HG02798 (cell line): Measurements from ENCODE around the gene ACAP3.

Experiments
- ATAC-seq: cut with Tn5 transposase; IDR thresholded peaks from one replicate; pipeline ENCODE4 v1.9.1; 2021; ENCODE audit warnings: mild to moderate bottlenecking; ENCODE audit not compliant: unreplicated experiment, poor library complexity

Gene ACAP3

DNA sequence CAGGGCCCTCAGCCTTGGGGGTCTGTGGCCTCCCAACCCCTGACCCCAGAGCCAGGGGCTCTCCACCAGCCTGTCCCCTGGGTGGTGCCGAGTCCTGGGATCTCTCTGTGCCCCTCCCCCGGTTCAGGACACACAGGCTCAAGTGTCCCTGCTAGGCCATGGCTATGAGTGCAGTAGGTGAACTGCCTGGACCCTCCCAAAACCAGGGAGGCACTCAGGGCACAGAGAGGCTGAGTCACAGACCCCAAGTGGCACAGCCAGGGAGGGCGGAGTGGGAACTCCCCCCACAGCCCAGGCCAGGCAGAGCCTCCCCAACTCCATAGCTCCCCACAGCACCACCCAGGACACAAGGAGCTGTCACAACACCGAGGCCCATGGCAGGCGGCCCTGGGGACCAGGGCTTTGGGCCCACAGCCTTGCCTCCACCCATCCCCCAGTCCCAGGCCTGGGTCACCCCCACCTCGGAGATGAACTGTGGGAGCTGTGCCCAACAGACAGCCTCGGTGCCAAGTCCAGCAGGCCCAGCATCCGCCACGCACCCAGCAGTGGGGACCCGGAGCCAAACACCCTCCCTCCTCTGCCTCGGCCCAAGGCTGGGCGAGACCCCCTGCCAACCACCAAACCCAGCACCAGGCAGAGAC is 38.2 kb upstream of the ACAP3 start:
- ATAC-seq = no peak

DNA sequence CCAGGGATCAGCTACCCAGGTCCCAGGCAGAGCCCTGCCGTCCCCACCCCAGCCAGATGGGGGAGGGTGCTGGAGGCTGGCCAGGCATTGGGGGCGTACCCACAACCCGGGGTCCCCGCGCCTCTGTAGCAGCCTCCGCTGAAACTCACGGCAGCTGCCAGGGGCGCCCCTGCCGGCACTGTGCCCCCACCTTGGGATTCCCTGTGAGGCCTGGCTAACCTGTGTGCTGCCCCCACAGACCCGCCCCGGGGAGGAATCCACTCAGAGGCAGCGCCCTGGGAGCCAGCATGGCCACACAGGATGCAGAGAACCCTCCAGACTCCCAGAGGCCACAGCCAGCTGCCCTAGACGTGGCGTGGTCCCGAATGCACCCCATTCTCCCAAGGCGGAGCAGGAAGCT is 37.7 kb upstream of the ACAP3 start:
- ATAC-seq = no peak

DNA sequence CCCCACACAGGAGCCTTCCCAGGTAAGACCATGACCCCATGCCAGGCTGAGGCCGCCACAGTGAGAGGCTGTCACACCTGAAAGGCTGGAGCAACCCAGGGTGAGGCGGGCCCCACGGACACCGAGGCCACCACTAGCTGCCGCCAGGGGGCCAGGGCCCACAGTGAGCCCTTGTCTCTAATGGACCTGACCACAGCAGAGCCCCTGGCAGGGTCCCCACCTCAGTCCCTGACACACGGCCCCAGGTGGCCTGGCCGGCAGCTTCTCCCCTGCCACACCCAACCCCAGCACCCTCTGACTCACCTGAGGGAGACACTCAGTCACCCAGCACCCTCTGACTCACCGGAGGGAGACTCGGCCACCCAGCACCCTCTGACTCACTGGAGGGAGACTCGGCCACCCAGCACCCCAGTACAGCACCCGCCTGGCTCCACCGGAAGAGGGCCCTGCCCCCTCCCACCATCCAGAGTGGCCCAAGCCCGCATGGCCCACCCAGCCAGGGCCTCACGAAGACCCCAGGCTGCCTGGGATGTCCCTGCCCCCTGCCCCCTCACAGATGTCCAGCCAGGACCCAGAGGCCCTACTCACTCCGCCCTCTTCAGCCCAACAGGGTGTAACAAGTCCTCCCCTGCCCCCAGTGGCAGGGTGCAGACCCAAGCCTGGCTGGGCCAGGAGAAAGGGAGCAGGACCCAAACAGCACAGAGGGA is 37.1 kb upstream of the ACAP3 start:
- ATAC-seq = no peak

DNA sequence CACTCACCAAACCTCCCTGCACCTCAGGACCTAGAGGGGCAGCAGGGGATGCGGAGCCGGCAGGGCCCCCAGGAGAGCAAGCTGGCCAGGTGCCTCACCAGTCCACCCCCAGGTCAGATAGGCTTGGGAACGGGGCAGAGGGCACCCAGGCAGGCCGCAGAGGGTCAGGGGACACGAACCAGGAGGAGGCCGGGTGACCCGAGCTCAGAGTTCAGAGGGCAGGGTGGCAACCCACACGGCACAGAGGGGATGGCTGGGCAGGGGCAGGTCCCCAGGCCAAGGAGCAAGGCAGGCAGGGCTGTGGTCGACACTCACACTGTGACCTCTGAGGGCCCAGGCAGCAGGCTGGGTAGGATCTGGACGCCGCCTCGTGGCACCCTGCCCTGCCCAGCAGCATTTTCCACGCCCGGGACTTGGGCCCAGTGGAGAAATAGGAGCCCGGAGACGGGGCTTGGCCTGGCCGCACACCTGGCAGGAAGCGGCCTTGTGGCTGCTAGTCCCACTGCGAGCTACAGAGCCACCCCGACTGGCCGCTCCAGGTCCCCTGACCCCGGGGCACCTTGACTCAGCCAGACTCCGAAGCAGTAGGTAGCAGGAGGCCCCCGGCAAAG is 36.2 kb upstream of the ACAP3 start:
- no peak for ATAC-seq

DNA sequence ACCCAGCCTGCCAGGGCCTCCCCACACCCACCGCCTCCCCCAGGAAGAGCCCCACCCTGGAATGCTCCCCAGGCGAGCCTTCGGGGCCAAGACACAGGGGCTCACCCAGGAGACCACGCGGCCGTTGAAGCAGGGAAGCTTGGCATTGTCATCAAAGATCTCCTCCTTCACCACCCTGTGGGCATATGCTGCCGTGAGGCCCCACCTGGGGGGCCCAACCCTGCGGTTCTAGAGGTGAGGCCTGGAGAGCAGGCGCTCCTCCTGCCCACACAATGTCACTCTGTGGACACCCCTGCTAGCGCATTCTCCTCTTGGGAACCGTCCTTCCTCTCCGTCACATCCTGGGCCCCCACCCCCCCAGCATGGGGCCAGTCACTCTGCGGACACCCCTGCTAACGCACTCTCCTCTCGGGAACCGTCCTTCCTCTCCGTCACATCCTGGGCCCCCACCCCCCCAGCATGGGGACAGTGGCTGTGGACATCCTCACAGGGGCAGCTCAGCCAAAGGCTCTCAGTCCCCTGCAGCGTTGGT is 34.9 kb upstream of the ACAP3 start:
- ATAC-seq = no peak

DNA sequence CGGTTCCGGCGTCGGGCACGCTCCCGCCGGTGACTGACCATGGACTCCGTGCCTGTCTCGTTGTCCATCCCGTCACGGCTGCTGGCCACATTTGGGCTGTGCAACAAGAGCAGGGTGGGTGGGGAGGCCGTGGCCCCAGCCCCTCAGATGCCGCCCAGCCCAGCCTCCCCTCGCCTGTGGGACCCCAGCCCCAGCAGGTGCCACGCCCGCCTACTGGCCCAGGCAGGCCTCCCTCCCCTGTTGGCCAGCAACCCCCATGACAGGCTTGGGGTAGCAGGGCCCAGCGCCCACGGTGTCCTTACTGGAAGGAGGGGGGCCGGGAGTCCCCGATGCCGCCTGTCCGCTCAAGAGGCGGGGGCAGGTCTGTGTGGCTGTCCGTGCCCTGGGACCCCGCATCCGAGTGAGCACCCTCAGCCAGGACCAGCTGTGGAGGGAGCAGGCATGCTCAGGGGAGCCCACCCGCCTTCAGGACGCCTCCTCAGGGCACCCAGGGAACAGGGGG is 34.4 kb upstream of the ACAP3 start:
- ATAC-seq = no peak

DNA sequence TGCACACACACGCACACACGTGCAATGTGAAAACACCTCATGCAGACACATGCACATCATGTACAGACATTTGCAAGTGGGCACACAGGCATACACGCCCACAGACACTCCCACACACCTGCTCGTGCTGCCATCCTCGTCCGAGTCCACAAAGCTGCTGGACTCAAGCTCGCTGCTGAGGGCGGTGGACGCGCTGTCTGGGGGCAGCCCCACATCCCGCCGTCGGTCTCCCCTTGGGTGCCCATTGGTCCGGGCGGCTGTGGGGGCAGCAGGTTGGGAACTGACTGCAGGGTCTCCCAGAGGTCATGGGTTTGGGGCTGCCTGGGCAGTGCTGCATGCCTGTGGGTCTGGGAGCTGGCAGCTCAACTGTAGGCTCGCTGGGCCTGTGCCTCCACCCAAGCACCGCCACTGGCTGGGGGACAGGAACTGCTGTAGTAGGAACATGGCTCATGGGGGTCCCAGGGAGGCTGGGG is 33.9 kb upstream of the ACAP3 start:
- no peak for ATAC-seq

DNA sequence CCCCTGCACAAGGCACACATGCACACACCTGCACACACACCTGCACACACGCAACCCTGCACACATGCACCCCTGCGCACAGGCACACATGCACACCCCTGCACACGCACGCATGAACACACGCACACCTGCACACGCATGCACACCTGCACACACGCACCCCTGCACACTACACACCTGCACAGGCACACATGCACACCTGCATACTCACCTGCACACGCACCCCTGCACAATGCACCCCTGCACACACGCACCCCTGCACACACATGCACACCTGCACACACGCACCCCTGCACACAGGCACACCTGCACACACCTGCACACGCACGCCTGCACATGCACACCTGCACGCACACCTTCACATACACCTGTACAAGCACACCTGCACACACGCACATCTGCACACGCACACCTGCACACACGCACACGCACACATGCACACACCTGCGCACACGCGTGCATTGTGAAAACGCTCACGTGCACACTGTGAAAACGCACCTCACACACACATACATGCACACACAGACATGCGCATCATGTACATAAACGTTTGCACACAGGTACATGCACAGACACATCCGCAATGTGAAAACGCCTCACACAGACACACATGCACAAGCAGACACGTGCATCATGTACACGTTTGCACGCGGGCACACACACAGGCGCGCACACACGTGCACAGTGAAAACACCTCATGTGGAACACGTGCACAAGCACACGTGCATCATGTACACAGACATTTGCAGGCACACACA is 33.2 kb upstream of the ACAP3 start:
- ATAC-seq = no peak

DNA sequence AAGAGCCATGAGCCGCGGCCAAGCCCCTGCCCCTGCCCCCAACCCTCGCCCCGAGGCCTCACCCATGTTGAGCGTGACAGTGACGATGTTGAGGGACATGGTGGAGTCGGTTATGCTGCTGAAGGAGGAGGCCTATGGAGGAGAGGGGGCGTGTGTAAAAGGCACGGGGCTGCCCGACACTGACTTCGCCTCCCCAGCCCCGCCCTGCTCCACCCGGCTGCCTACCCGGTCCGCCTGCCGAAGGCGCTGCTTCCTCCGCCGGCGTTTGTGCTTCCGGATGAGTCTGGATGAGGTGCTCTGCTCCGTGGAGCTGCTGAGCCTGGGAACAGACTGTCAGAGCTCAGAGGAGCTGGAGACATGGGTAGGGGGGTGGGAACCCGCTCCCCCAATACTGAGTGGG is 32.5 kb upstream of the ACAP3 start:
- no peak for ATAC-seq

DNA sequence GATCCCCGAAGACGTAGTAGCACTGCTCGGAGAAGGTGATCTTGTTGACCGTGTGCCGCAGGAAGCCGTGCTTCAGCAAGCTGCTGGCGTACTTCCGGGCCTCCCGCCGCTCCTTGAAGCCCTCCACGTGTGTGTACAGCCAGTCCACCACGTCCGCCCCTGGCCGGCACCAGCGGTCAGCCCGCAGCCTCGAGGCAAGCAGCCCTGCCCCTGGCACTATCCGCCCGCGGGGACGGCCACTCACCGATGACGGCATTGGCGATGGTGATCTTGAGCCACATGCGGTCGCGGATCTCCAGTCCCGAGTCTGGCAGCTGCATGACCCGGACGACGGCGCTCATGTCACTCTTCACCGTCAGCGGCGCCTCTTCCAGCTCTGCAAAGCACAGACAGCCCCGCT is 30.5 kb upstream of the ACAP3 start:
- ATAC-seq = no peak

DNA sequence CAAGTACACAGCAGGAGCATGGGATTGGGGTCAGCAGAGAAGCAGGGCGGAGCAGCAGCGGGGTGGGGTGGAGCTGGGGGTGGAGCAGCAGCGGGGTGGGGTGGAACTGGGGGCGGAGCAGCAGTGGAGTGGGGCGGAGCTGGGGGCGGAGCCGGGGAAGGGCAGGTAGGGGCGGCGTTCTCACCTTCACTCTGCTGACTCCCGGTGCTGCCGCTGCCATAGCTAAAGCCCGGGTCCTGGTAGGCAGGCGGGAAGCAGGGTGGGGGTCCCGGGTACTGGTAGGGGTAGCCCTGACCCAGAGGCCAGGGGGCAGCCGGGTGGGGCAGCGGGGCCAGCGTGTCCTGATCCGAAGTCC is 30.0 kb upstream of the ACAP3 start:
- no peak for ATAC-seq

DNA sequence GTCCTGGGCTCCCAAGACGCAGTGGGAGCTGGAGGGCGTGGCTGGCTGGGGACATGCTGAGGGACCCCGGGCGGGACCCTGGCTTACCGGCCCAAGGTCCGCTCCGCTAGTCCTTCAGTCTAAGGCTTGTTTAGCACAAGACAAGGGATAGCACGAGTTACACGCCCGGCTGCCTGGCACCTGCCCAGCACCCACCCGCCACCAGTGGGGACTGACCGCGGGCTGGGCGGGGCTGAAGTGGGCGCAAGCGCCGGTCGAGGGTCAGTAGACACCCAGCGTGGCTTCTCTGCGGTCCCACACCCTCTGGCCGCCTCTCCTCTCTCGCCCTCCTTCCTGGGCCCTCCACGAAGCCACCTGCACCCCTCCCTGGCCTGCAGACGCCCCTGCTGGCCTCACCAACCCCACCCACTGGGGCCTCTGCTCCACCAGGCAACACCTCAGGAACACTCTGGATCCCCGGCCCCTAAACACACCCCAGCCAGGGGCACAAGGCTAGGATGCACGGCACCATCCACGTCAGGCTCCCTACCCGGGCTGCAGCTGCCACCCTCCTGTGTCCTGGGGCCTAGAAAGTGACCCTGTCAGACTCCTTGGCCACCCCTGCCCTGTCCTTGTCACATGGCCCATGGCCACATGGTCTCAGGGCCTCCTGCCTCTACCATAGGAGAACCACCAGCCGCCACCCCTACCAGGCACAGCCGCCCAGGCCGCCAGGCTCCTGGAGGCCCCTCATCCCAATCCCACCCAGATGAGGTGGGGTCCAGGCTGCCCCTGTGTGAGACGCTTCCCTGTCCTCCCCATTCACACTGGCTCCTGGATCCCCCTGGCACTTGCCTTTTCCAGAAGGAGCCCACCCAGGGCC is 29.4 kb upstream of the ACAP3 start:
- ATAC-seq = no peak

DNA sequence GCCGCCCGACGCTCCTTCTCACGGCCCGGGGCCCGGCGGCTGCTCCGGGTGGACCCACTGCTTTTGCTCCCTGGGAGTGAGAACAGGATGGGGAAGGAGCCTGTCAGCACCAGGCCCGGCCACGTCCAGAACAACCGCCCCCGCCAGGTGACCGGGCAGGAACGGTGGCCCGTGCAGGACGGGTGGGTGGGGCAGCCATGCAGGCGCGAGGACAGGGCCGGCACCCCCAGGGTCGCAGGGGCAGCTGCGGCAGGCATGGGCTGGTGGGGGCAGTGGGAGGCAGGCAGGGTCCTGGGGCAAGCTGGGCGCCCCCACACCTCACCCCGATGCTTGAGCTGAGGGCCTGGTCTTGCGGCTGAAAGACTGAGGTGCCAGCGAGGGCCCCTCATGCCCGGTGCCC is 28.7 kb upstream of the ACAP3 start:
- ATAC-seq = no peak

DNA sequence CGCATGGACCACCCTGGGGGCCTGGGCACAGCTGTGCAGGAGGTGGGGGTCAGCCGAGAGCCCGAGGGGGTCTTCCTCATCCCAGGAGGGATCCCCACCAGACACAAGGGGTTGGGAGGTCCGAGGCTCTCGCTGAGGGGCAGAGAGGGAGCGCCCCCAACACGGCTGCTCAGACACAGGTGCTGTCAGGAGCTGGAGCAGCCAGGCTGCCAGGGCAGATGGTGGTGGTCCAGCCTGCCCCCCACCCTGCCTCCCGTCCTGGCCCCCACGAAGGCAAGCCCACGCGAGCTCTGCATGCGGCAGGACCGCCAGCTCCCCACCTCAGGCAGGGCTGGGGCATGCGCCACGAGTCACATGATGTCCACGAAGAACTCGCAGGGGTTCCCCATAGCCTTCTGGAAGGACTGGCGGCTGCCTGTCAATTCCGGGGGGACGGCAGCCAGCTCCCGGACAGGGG is 28.1 kb upstream of the ACAP3 start:
- no peak for ATAC-seq

DNA sequence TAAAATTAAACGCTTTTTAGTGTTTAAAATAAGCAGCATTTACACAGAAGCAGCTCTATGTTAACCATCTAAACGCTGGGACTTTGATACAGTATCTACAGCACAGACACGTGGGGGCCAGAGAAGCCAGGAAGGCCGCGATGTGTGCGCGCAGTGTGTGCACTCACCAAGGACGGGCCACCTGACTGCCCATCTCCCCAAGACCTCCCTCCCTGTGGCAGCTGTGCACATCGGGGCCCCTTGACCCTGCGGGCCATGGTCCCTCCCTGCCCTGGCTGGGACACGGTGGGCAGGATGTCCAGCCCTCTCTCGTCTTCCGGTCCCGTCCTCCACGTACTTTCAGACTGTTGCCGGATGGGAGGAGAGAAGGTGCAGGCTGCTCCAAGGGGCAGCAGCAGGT is 27.6 kb upstream of the ACAP3 start:
- no peak for ATAC-seq

DNA sequence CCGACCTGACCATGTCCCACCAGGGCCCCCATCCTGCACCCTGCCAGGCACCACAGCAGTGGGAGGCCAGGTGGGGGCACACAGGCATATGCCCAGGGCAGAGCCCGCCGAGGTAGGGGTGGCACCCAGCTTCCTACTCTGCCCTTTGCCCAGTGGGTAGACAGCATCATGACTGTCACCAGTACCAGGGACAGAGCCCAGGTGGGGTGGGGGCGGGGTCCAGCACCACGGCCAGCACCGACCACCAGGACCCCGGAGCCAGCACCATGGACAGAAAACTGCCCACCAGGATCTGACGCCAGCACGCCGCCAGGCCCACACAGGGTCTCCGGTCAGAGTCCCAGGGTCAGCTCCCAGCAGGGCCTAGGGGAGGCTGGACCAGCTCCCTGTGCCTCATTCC is 27.1 kb upstream of the ACAP3 start:
- ATAC-seq = no peak

DNA sequence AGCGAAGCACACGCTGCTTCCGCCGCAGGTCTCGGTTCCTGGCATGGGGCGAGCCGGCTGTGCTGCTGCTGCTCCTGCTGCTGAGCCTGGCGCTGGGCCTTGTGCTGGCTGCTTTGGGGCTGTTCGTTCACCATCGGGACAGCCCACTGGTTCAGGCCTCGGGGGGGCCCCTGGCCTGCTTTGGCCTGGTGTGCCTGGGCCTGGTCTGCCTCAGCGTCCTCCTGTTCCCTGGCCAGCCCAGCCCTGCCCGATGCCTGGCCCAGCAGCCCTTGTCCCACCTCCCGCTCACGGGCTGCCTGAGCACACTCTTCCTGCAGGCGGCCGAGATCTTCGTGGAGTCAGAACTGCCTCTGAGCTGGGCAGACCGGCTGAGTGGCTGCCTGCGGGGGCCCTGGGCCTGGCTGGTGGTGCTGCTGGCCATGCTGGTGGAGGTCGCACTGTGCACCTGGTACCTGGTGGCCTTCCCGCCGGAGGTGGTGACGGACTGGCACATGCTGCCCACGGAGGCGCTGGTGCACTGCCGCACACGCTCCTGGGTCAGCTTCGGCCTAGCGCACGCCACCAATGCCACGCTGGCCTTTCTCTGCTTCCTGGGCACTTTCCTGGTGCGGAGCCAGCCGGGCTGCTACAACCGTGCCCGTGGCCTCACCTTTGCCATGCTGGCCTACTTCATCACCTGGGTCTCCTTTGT is 26.0 kb upstream of the ACAP3 start:
- ATAC-seq = no peak

DNA sequence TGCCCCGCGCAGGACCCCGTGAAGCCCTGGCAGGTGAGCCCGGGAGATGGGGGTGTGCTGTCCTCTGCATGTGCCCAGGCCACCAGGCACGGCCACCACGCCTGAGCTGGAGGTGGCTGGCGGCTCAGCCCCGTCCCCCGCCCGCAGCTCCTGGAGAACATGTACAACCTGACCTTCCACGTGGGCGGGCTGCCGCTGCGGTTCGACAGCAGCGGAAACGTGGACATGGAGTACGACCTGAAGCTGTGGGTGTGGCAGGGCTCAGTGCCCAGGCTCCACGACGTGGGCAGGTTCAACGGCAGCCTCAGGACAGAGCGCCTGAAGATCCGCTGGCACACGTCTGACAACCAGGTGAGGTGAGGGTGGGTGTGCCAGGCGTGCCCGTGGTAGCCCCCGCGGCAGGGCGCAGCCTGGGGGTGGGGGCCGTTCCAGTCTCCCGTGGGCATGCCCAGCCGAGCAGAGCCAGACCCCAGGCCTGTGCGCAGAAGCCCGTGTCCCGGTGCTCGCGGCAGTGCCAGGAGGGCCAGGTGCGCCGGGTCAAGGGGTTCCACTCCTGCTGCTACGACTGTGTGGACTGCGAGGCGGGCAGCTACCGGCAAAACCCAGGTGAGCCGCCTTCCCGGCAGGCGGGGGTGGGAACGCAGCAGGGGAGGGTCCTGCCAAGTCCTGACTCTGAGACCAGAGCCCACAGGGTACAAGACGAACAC is 25.2 kb upstream of the ACAP3 start:
- ATAC-seq = no peak
